Measurements from ENCODE around the gene ENO1. TPM values are rescaled to one million over a fixed set of nuclear protein-coding genes. Genes with fewer than 3 reads are reported as not detected.

The ENO1 gene
- total RNA-seq, 2 donors from 2014 or later: 386 to 423 TPM

DNA sequence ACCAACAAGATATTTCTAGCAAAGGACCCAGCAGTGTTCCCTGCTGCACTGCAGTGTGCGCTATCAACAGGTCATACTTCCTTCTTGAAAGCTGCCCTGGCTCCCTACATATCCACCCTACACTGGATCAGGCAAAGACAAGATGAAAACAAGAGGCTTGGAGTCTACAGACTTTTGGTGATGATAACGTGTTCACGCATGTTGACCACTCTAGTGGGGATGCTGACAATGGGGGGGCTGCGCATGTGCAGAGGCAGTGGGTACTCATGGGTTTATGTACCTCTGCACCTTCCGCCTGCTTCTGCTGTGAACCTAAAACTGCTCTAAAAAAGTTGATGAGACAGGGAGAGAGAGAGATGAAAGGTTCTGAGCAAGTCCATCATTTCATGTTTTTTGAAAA lies 5.5 kb downstream of the ENO1 start:
- 86% methylated on average over 5 of the region's 5 CpGs for WGBS
- no peaks in the 10 kb centered on the region for H3K9me3 ChIP-seq
- H3K4me3 ChIP-seq: no peak overlapping the region

GRCh38 chr1:8871965-8872399 lies 6.5 kb downstream of the ENO1 start:
- Histone ChIP-seq H3K27ac (no peak overlapping the region), H3K36me3 (peaks cover 6 to 33% of the 10 kb centered on the region in 2 donors), H3K4me1 (replicated peaks) (no peaks in the 10 kb centered on the region), H3K9me3 (no peaks in the 10 kb centered on the region), H3K27me3 (replicated peaks; ENCODE audit: insufficient read depth) (no peaks in the 10 kb centered on the region), H3K4me3 (no peak overlapping the region)
- 53% methylated on average over 5 of the region's 5 CpGs for WGBS
- no peak for DNase-seq (ENCODE audit: low spot score)
- TF ChIP-seq POLR2AphosphoS5 (IDR thresholded peaks at IDR 0.05): no peak
- TF ChIP-seq POLR2A (IDR thresholded peaks at IDR 0.05): no peak
- no peak for TF ChIP-seq CTCF (IDR thresholded peaks at IDR 0.05)
- intact Hi-C loops (cut with DNase I): no loop called here

More for the DNA sequence above, 5.5 kb downstream of the ENO1 start:
- DNase-seq (ENCODE audit: low spot score): no peak
- Histone ChIP-seq H3K27me3 (replicated peaks; ENCODE audit: insufficient read depth) (no peaks in the 10 kb centered on the region), H3K27ac (peak overlapping the region in 1 of 2 donors; percentile 11), H3K4me1 (replicated peaks) (no peaks in the 10 kb centered on the region), H3K36me3 (peaks cover 6 to 28% of the 10 kb centered on the region in 2 donors)
- TF ChIP-seq POLR2A (IDR thresholded peaks at IDR 0.05) (no peak), CTCF (IDR thresholded peaks at IDR 0.05) (no peak), POLR2AphosphoS5 (IDR thresholded peaks at IDR 0.05) (no peak)
- intact Hi-C loops (cut with DNase I): no loop called here

- Histone ChIP-seq H3K27me3 (replicated peaks; ENCODE audit: insufficient read depth) (no peaks in the 10 kb centered on the region), H3K4me3 (no peak overlapping the region), H3K27ac (no peak overlapping the region), H3K9me3 (no peaks in the 10 kb centered on the region), H3K36me3 (peaks cover 6 to 37% of the 10 kb centered on the region in 2 donors), H3K4me1 (replicated peaks) (no peaks in the 10 kb centered on the region)
- peak; percentile 21 for TF ChIP-seq POLR2AphosphoS5 (IDR thresholded peaks at IDR 0.05)
- no peak for TF ChIP-seq POLR2A (IDR thresholded peaks at IDR 0.05)
- TF ChIP-seq CTCF (IDR thresholded peaks at IDR 0.05): peak in 3 of 4 experiments; percentile 31 to 53 (median 45)
- WGBS: 79% methylated on average over 7 of the region's 7 CpGs
- intact Hi-C loops (cut with DNase I): no loop called here
- no peak for DNase-seq (ENCODE audit: low spot score)
These were observed 6.9 kb downstream of the ENO1 start for GRCh38 chr1:8871539-8871935.

DNA sequence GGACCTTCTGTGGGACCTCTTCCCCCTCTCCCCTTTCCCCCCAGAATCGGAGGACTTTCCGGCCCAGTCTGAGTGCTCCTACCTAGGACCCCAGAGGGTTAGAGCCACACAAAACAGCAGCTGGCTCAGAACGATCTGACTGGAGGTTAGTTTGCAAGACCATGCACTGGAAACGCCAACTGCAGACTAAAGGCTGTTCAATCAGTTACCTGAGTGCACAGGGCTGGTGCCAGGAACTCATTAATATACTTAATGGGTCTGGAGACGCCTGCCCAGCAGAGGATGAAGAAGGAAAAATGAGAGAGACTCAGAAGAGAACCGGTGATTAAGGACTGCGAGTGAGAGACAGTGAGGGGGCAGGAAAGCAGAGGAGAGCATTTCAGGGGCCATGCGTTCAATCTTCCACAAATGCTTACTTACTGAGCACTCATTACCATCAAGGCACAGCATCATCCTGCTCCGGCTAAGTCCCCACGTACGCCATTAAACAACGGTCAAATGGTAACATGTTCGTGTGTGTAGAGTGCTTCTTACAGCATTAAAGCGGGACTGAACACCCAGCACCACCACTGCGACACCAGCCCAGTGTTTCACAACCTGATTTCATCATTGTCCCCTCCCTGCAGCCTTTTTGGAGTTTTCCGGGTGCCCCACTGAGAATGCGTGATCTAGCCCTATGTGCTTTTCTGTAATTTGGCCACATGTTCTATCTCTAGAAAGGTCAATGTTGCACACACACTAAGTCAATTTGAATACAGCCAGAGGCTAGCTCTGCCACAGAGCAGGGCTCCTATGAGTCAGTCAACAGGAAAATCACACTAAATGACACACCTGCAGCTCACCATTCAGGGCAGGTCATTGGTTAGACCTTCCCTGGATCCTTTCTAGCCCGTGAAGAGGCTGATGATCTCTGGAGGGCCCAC lies 7.6 kb downstream of the ENO1 start:
- no peaks in the 10 kb centered on the region for H3K9me3 ChIP-seq
- no peak overlapping the region for H3K4me3 ChIP-seq
- no peak for TF ChIP-seq POLR2AphosphoS5 (IDR thresholded peaks at IDR 0.05)
- no peak for TF ChIP-seq POLR2A (IDR thresholded peaks at IDR 0.05)
- no peak for TF ChIP-seq CTCF (IDR thresholded peaks at IDR 0.05)
- WGBS: 86% methylated on average over 18 of the region's 18 CpGs
- intact Hi-C loops (cut with DNase I): no loop called here
- DNase-seq (ENCODE audit: low spot score): no peak
- no peak overlapping the region for H3K27ac ChIP-seq
- peaks cover 6 to 44% of the 10 kb centered on the region in 2 donors for H3K36me3 ChIP-seq
- H3K4me1 ChIP-seq (replicated peaks): no peaks in the 10 kb centered on the region
- H3K27me3 ChIP-seq (replicated peaks; ENCODE audit: insufficient read depth): no peaks in the 10 kb centered on the region

All from prostate gland (tissue), 2 donors.